Activated CD4-positive, alpha-beta memory T cell treated with anti-CD3 and anti-CD28 coated beads, Interleukin-2, amount 10 ng/mL, durations not matched to agents 7 days and 5 days (primary cell): ENCODE data around the gene ITIH5. TPM values are rescaled to one million over a fixed set of nuclear protein-coding genes. Genes with fewer than 3 reads are reported as not detected.
"Not testable (repeated sequence)": the region's sequence is repeated elsewhere in the genome, so short reads cannot be mapped to it uniquely, and the experiment has no call there.

Experiments used
- CTCF ChIA-PET: fragments of 350-600 bp; sonication (Branson Sonifier 250); formaldehyde crosslinking; loops from one replicate; lab custom pipeline; 2021; ENCODE audit warnings: antibody characterized with exemption, inconsistent platforms; lab: Charles Lee
- POLR2A ChIA-PET: fragments of 350-600 bp; sonication (Branson Sonifier 250); formaldehyde crosslinking; loops from one replicate; lab custom pipeline; 2021; ENCODE audit warnings: antibody characterized with exemption; lab: Charles Lee
- DNase-seq: peaks from one replicate; pipeline ENCODE4 v3.0.0-alpha.2; 2020
- H3K27ac Mint-ChIP-seq: one replicate; pipeline ENCODE4 v1.8.0; 2021; ENCODE audit warnings: mild to moderate bottlenecking, mixed read lengths
- H3K27me3 Mint-ChIP-seq: one replicate; pipeline ENCODE4 v1.8.0; 2021; ENCODE audit warnings: mixed read lengths
- H3K36me3 Mint-ChIP-seq: one replicate; pipeline ENCODE4 v1.8.0; 2021; ENCODE audit warnings: low read depth, mixed read lengths
- H3K4me1 Mint-ChIP-seq: one replicate; pipeline ENCODE4 v1.8.0; 2021; ENCODE audit warnings: mixed read lengths
- H3K4me3 Mint-ChIP-seq: one replicate; pipeline ENCODE4 v1.8.0; 2021; ENCODE audit warnings: mild to moderate bottlenecking, mixed read lengths
- H3K9me3 Mint-ChIP-seq: one replicate; pipeline ENCODE4 v1.8.0; 2021; ENCODE audit warnings: mixed read lengths
- total RNA-seq, 2 experiments: library from RNA; stranded (reverse); gene quantifications; one replicate each; pipeline ENCODE4 v1.2.3, GENCODE V29; 2021

ITIH5 gene
- total RNA-seq, 2 experiments from 2014 or later, result not detected

DNA sequence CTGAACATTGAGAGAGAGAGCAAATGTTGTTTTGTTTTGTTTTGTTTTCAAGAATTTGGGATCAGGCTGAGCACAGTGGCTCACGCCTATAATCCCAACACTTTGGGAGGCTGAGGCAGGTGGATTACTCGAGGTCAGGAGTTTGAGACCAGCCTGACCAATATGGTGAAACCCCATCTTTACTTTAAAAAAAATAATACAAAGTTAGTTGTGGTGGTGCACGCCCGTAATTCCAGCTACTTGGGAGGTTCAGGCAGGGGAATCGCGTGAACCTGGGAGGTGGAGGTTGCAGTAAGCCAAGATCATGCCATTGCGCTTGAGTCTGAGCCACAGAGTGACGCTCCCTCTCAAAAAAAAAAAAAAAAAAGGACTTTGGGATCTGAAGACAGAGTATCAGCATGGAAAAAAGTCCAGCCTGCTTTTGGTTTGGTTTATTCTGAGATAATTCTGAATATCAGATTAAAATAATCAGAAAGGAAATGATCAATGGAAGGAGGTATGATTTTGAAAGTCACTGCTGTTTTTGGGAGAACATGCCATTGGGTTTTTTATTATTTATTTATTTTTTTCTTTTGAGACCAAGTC is 34.5 kb upstream of the ITIH5 start:
- ChIA-PET CTCF (interaction anchor here (0.7 to 2.6 kb wide), 2 partner anchors 14 to 176 kb away, joined by 4 to 8 read pairs; no protein-coding TSS in a partner anchor), POLR2A (no interaction called here)
- no peak for DNase-seq
- H3K27ac Mint-ChIP-seq, result no peak overlapping the region
- no peaks in the 10 kb centered on the region for H3K9me3 Mint-ChIP-seq
- peaks cover 19% of the 10 kb centered on the region for H3K27me3 Mint-ChIP-seq
- H3K4me1 Mint-ChIP-seq, result no peaks in the 10 kb centered on the region
- H3K36me3 Mint-ChIP-seq, result no peaks in the 10 kb centered on the region
- H3K4me3 Mint-ChIP-seq, result no peak overlapping the region

DNA sequence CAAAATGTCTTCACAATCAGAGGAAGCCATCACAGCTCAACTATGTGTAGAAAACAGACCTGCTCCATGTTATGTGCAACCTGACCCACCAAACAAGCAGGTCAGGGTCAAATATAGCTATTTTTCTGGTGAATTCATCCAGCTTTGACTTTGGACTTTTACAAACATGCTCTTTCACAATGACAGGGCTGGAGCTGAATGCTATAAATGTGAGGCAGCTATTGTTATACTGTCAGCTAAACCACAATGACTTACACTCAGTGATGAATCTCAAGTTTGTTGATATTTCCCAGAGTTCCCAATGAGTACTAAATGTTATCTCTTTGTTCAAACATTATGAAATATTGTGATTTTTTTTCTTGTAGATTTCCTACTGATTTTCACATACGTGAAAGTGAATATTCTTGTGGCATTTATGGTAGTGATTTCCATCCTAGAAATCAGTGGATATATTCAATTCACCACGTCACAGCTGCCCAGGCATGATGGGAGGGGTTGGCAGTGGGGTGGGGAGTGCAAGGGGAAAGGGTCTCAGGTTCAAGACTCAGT is 33.9 kb upstream of the ITIH5 start:
- no peak overlapping the region for H3K27ac Mint-ChIP-seq
- peaks cover 14% of the 10 kb centered on the region for H3K27me3 Mint-ChIP-seq
- no peaks in the 10 kb centered on the region for H3K9me3 Mint-ChIP-seq
- no peak for DNase-seq
- no peaks in the 10 kb centered on the region for H3K36me3 Mint-ChIP-seq
- CTCF ChIA-PET, result interaction anchor here (0.7 to 2.6 kb wide), 3 partner anchors 13 to 175 kb away, joined by 3 to 8 read pairs (median 4); no protein-coding TSS in a partner anchor
- H3K4me1 Mint-ChIP-seq, result no peaks in the 10 kb centered on the region
- no peak overlapping the region for H3K4me3 Mint-ChIP-seq
- POLR2A ChIA-PET, result no interaction called here

DNA sequence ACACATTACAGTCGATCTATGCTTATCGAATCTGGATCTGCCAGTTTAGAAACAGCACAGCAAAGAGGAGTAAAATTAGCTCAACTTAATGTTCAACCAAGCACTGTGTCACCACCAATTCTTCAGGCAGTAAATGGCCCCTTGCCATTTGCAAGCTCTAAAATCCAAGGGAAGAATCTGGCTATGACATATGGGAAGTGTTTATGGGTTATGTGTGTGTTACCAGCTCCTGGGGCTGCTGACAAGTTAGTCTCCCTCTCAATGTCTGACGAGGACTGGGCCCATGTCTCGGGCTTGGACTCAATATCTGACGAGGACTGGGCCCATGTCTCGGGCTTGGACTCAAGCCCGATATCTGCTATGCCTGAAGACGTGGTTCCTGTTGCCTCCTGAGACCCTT is 30.7 kb upstream of the ITIH5 start:
- CTCF ChIA-PET, result interaction anchor here (0.9 kb wide), 1 partner anchor 10 kb away, joined by 4 read pairs; no protein-coding TSS in a partner anchor
- Mint-ChIP-seq H3K27me3 (peaks cover 6% of the 10 kb centered on the region), H3K27ac (no peak overlapping the region), H3K4me1 (no peaks in the 10 kb centered on the region), H3K36me3 (no peaks in the 10 kb centered on the region), H3K9me3 (peaks cover 9% of the 10 kb centered on the region), H3K4me3 (no peak overlapping the region)
- POLR2A ChIA-PET, result no interaction called here
- DNase-seq, result no peak

DNA sequence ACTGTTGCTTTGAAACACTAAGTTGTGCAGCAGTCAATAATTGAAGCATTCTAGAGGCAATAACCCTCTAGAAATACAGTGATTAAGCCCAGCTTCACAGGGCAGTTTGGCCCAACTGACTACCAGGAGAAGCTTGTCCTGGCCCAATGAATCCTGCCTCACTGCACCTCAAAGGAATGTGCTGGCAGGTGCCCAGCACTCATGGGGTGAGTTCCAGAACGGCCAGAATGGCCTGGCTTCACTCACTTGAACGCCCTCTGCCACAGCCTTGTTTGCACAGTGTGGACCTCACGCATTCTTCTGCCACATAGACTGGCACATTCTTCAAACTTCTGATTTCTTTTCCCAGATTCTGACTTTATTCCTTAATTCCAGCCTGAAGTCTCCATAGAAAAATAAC is 29.8 kb upstream of the ITIH5 start:
- Mint-ChIP-seq H3K4me1 (peaks cover 1% of the 10 kb centered on the region), H3K36me3 (peaks cover 1% of the 10 kb centered on the region), H3K9me3 (peaks cover 13% of the 10 kb centered on the region), H3K27ac (no peak overlapping the region), H3K27me3 (peaks cover 6% of the 10 kb centered on the region), H3K4me3 (no peak overlapping the region)
- POLR2A ChIA-PET, result no interaction called here
- CTCF ChIA-PET, result no interaction called here
- no peak for DNase-seq

DNA sequence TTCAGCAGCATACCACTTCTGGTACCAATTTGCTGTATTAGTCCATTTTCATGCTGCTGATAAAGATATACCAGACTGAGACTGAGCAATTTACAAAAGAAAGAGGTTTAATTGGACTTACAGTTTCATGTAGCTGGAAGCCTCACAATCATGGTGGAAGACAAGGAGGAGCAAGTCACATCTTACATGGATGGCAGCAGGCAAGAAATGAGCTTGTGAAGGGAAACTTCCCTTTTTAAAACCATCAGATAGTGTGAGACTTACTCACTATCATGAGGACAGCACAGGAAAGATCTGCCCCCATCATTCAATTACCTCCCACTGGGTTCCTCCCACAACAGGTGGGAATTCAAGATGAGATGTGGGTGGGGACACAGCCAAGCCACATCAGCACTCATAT is 26.4 kb upstream of the ITIH5 start:
- POLR2A ChIA-PET, H3K27me3 Mint-ChIP-seq, DNase-seq, H3K36me3 Mint-ChIP-seq, CTCF ChIA-PET, H3K4me1 Mint-ChIP-seq, H3K4me3 Mint-ChIP-seq, H3K27ac Mint-ChIP-seq: not testable (repeated sequence)
- H3K9me3 Mint-ChIP-seq, result peaks cover 26% of the 10 kb centered on the region

DNA sequence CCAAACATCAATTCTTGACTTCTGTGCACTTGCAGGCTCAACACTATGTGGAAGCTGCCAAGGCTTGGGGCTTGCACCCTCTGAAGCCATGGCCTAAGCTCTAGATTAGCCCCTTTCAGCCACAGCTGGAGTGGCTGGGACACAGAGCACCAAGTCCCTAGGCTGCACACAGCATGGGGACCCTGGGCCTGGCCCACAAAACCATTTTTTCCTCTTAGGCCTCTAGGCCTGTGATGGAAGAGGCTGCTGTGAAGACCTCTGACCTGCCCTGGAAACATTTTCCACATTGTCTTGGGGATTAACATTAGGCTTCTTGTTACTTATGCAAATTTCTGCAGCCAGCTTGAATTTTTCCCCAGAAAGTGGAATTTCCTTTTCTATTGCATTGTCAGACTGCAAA is 25.6 kb upstream of the ITIH5 start:
- H3K27me3 Mint-ChIP-seq, CTCF ChIA-PET, DNase-seq, H3K36me3 Mint-ChIP-seq, H3K4me1 Mint-ChIP-seq, H3K27ac Mint-ChIP-seq, POLR2A ChIA-PET, H3K4me3 Mint-ChIP-seq: not testable (repeated sequence)
- peaks cover 26% of the 10 kb centered on the region for H3K9me3 Mint-ChIP-seq

DNA sequence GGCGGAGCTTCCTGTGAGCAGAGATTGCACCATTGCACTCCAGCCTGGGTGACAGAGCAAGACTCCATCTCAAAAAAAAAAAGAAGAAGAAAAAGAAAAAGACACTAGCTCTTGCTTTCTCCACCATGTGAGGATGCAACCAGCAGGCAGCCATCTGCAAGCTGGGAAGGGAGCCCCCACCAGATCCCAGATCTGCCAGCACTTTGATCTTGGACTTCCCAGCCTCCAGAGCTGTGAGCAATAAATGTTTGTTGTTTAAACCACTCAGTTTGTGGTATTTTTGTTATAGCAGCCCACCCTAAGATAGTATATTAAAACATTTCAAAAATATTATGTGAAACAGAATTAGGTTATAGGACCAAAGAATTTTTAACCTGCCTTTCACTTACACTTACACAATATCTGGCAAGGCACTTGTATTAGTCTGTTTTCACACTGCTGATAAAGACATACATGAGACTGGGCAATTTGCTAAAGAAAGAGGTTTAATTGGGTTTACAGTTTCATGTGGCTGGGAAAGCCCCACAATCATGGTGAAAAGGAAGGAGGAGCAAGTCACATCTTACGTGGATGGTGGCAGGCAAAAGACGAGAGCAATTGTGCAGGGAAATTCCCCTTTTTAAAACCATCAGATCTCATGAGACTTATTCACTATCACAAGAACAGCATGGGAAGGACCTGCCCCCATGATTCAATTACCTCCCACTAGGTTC is 24.3 kb upstream of the ITIH5 start:
- CTCF ChIA-PET, DNase-seq: not testable (repeated sequence)

DNA sequence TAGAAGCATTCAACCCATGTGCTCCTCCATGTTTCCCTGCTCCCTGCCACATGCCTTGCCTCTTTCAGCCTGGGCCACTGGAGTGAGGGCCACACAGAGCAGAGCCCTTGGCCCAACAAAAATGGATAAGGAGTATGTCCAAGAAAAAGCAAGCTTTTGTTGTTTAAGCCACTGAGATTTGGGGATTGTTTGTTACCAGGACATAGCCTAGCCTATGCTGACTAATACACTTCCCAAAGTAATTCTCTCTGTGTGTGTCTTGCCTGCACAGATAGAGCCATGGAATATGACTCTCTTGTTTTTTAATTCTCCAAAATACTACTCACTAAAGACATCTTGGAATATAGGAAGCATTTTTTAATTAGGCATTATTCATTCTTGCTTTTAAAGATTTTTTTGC is 22.8 kb upstream of the ITIH5 start:
- peaks cover 12% of the 10 kb centered on the region for H3K27me3 Mint-ChIP-seq
- H3K36me3 Mint-ChIP-seq, result peaks cover 6% of the 10 kb centered on the region
- no peak for DNase-seq
- H3K4me3 Mint-ChIP-seq, result no peak overlapping the region
- POLR2A ChIA-PET, result no interaction called here
- peaks cover 10% of the 10 kb centered on the region for H3K4me1 Mint-ChIP-seq
- peaks cover 26% of the 10 kb centered on the region for H3K9me3 Mint-ChIP-seq
- H3K27ac Mint-ChIP-seq, result no peak overlapping the region
- CTCF ChIA-PET, result interaction anchor here (5.8 kb wide), 1 partner anchor 164 kb away, joined by 97 read pairs; no protein-coding TSS in a partner anchor

More for the DNA sequence above, 24.3 kb upstream of the ITIH5 start:
- H3K4me1 Mint-ChIP-seq, H3K4me3 Mint-ChIP-seq, H3K36me3 Mint-ChIP-seq, H3K27ac Mint-ChIP-seq, POLR2A ChIA-PET, H3K27me3 Mint-ChIP-seq: not testable (repeated sequence)
- peaks cover 26% of the 10 kb centered on the region for H3K9me3 Mint-ChIP-seq

DNA sequence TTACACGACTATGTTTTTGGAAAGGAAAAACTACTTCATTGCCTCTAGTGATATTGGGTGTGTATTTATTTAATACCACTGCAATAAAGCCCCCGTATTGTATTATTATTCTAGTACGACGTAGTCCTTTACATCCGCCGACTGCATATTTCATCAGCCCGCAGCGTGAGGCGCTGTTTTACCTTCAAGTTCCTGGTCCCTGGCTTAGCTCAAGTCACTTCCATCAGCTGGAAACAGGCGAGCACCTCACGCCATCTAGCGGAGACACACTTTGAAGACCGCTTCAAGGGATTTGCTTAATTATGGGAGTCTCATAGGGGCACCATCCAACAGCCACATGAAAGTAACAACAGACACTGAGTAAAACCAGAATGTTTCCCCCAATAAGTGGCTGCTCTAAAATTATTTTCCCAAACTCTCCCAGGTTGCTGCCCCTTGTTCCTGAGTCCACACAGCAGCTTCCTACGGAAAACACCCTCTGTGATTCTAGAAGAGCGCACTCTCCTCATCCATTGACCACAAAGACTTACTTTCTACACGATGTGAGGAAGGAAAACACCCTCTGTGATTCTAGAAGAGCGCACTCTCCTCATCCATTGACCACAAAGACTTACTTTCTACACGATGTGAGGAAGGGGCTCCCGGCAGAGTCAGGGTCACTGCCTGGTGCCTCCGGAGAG is 20.6 kb upstream of the ITIH5 start:
- CTCF ChIA-PET, result interaction anchor here (0.6 to 5.8 kb wide), 33 partner anchors 8 to 769 kb away, joined by 3 to 97 read pairs (median 4); partner anchors contain the start of gene SFMBT2
- Mint-ChIP-seq H3K4me1 (peaks cover 10% of the 10 kb centered on the region), H3K4me3 (no peak overlapping the region), H3K9me3 (peaks cover 17% of the 10 kb centered on the region), H3K27me3 (peaks cover 25% of the 10 kb centered on the region), H3K27ac (no peak overlapping the region), H3K36me3 (peaks cover 6% of the 10 kb centered on the region)
- POLR2A ChIA-PET, result interaction anchor here (0.6 to 0.9 kb wide), 2 partner anchors 162 to 165 kb away, joined by 3 to 4 read pairs; no protein-coding TSS in a partner anchor
- DNase-seq, result peak; percentile 80

DNA sequence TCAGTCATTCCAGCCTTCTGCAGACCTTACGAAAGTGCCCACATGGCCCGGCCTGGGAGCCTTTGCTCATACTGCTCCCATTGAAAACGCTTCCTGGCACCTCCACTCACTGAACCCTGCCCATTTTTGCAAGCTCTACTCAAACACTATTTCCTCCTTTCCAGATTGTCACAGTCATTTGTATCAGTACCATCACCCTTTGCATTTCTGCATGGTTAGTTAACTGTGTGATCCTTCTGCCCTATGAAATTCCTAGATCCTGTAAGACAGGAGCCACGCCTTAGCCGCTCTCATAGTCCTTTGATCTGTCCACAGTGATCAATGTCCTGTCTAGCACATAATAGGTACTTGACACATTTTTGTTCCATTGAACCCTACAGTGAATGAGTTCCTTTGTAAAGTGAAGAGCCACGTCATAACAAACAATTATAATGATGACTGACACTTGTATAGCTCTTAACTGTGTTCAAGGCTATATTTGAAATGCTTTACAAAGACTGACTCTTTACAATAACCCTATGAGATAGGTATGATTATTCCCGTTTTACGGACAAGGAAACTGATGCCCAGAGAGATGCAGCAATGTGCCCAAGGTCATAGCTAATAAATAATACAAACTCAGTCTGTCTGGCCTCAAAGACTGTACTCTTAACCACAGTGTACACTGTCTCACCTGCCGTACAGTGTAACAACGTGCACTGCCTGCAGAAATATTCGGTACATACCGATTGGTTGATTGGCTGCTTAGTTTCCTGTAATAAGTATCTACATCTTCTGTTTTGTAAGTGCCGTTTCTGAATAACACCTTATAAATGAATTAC is 19.8 kb upstream of the ITIH5 start:
- peaks cover 27% of the 10 kb centered on the region for H3K27me3 Mint-ChIP-seq
- H3K4me1 Mint-ChIP-seq, result peaks cover 9% of the 10 kb centered on the region
- H3K4me3 Mint-ChIP-seq, result no peak overlapping the region
- H3K9me3 Mint-ChIP-seq, result peaks cover 13% of the 10 kb centered on the region
- no peak for DNase-seq
- peaks cover 5% of the 10 kb centered on the region for H3K36me3 Mint-ChIP-seq
- POLR2A ChIA-PET, result interaction anchor here (0.6 kb wide), 1 partner anchor 161 kb away, joined by 3 read pairs; no protein-coding TSS in a partner anchor
- CTCF ChIA-PET, result interaction anchor here (0.7 to 5.8 kb wide), 31 partner anchors 9 to 768 kb away, joined by 3 to 97 read pairs (median 4); partner anchors contain the start of gene SFMBT2
- H3K27ac Mint-ChIP-seq, result no peak overlapping the region

DNA sequence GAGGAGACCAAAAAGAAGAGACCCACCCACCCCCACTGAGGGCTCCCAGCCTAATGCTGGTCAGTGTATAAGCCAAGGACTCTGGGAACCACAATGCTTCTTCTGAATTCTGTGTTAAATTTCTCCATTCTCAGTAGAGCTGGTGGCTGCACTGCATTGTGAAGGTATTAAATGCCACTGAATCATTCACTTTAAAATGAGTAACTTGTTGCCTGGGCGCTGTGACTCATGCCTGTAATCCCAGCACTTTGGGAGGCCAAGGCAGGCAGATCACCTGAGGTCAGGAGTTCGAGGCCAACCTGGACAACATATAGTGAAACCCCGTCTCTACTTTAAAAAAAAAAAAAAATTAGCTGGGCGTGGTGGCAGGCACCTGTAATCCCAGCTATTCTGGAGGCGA is 13.3 kb upstream of the ITIH5 start:
- H3K27ac Mint-ChIP-seq, POLR2A ChIA-PET, H3K36me3 Mint-ChIP-seq, DNase-seq, CTCF ChIA-PET, H3K9me3 Mint-ChIP-seq, H3K4me3 Mint-ChIP-seq, H3K4me1 Mint-ChIP-seq: not testable (repeated sequence)
- H3K27me3 Mint-ChIP-seq, result peaks cover 28% of the 10 kb centered on the region

DNA sequence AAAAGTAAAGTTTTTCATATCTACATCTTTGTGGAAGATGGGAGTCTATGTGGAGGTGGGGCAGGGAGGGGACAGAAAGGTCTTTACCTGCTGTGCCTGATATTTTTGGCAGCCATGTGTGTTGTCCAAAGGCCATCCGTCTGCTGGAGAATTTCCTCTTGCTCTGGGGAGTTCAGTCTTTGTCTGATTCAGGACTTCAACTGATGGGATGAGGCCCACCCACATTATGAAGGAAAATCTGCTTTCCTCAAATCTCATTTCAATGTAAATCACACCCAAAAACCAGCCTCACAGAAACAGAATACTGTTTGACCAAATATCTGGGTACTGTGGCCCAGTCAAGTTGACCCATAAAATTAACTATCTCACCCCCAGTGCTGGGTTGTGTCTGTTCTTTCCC is 12.5 kb upstream of the ITIH5 start:
- ChIA-PET CTCF (no interaction called here), POLR2A (no interaction called here)
- Mint-ChIP-seq H3K4me1 (no peaks in the 10 kb centered on the region), H3K4me3 (no peak overlapping the region), H3K36me3 (no peaks in the 10 kb centered on the region), H3K9me3 (no peaks in the 10 kb centered on the region), H3K27ac (no peak overlapping the region), H3K27me3 (peaks cover 26% of the 10 kb centered on the region)
- no peak for DNase-seq
